Gastrocnemius medialis (tissue), 4 donors: ENCODE measurements around the gene XPC.

ENCODE experiments used
- CTCF ChIP-seq, 5 experiments: fragments of 450-650 bp in 3 of 5; fragments of 200-600 bp in 2 of 5; sonication (generic) in 2 of 5; IDR thresholded peaks in 4 of 5; conservative IDR thresholded peaks in 1 of 5; 1 replicate in 4 of 5; 2 replicates in 1 of 5; pipeline ENCODE4 v1.5.1; 2016 to 2019; ENCODE audit warnings: antibody characterized with exemption in 5 of 5, mild to moderate bottlenecking in 3 of 5, moderate library complexity in 3 of 5
- POLR2A ChIP-seq, 2 donors: fragments of 450-650 bp; IDR thresholded peaks; one replicate each; pipeline ENCODE4 v1.6.1; 2017; ENCODE audit warnings: antibody characterized with exemption in 2 of 2, mild to moderate bottlenecking in 2 of 2, moderate library complexity in 2 of 2

GRCh38 chr3:14128724-14129123 lies 49.7 kb downstream of the XPC start:
- TF ChIP-seq CTCF (IDR thresholded peaks at IDR 0.05 in 4 of 5, conservative IDR thresholded peaks at IDR 0.05 in 1 of 5), result no peak
- no peak for TF ChIP-seq POLR2A (IDR thresholded peaks at IDR 0.05)
